HG02973 (cell line): ENCODE data around the gene BMPR1A.
A peak's percentile ranks its signal among the peaks of the same experiment; 100 is the strongest.

Experiments
- ATAC-seq: cut with Tn5 transposase; IDR thresholded peaks from one replicate; pipeline ENCODE4 v1.9.1; 2021; ENCODE audit warnings: moderate library complexity; ENCODE audit not compliant: unreplicated experiment

BMPR1A gene

GRCh38 chr10:86756511-86757112, at the start of gene BMPR1A:
Gene BMPR1A (plus strand): TSS chr10:86756619. CDS start chr10:86876019, 119,400 bp downstream.
- ATAC-seq = peak; percentile 23

GRCh38 chr10:86706977-86707376, 49.4 kb upstream of the BMPR1A start:
- no peak for ATAC-seq

GRCh38 chr10:86707505-86707904, 48.9 kb upstream of the BMPR1A start:
- no peak for ATAC-seq

- ATAC-seq = no peak
Measured at GRCh38 chr10:86708068-86708782, 48.2 kb upstream of the BMPR1A start.

- no peak for ATAC-seq
Measured at GRCh38 chr10:86708783-86709380, 47.5 kb upstream of the BMPR1A start.

GRCh38 chr10:86709396-86710185, 46.8 kb upstream of the BMPR1A start:
- ATAC-seq = no peak

- ATAC-seq = peak; percentile 86
Measured at GRCh38 chr10:86710987-86711512, 45.4 kb upstream of the BMPR1A start.

- ATAC-seq = peak; percentile 41
Measured at GRCh38 chr10:86711513-86712316, 44.7 kb upstream of the BMPR1A start.

- peak; percentile 18 for ATAC-seq
Measured at GRCh38 chr10:86712317-86712707, 44.1 kb upstream of the BMPR1A start.

- no peak for ATAC-seq
Measured at GRCh38 chr10:86715156-86715795, 41.1 kb upstream of the BMPR1A start.

GRCh38 chr10:86715836-86716235, 40.6 kb upstream of the BMPR1A start:
- ATAC-seq = no peak

- ATAC-seq = no peak
Measured at GRCh38 chr10:86716466-86716865, 40.0 kb upstream of the BMPR1A start.

- no peak for ATAC-seq
Measured at GRCh38 chr10:86718556-86718955, 37.9 kb upstream of the BMPR1A start.

- no peak for ATAC-seq
Measured at GRCh38 chr10:86721232-86721631, 35.2 kb upstream of the BMPR1A start.

GRCh38 chr10:86723009-86723408, 33.4 kb upstream of the BMPR1A start:
- ATAC-seq = no peak

- ATAC-seq = no peak
Measured at GRCh38 chr10:86724445-86724844, 32.0 kb upstream of the BMPR1A start.

- ATAC-seq = no peak
Measured at GRCh38 chr10:86725980-86726676, 30.3 kb upstream of the BMPR1A start.

GRCh38 chr10:86726677-86726999, 29.8 kb upstream of the BMPR1A start:
- ATAC-seq = no peak

GRCh38 chr10:86727470-86727869, 28.9 kb upstream of the BMPR1A start:
- no peak for ATAC-seq
